ENCODE measurements around the gene HLA-DQA2.

HLA-DQA2 gene

GRCh38 chr6:32741031-32741960, at the start of gene HLA-DQA2:
Gene HLA-DQA2, plus strand, starts transcription at chr6:32741391. Its CDS starts 53 bp downstream, at chr6:32741444.
- no peak for TF ChIP-seq NFIC (IDR thresholded peaks at IDR 0.05)
- no peak for TF ChIP-seq ZBTB7A (IDR thresholded peaks at IDR 0.05; ENCODE audit: low read depth)
- no peak for TF ChIP-seq REST (IDR thresholded peaks at IDR 0.05; ENCODE audit: low read depth)
- TF ChIP-seq EP300 (IDR thresholded peaks at IDR 0.05; ENCODE audit: borderline replicate concordance): no peak
- TF ChIP-seq YY1 (IDR thresholded peaks at IDR 0.05; ENCODE audit: low read depth): no peak
- TF ChIP-seq TAF1 (IDR thresholded peaks at IDR 0.05; ENCODE audit: low read depth): no peak
- TF ChIP-seq MAX (IDR thresholded peaks at IDR 0.05): no peak
- TF ChIP-seq USF1 (IDR thresholded peaks at IDR 0.05): no peak
- TF ChIP-seq EGR1 (IDR thresholded peaks at IDR 0.05): no peak
- TF ChIP-seq CEBPB (IDR thresholded peaks at IDR 0.05): no peak
- TF ChIP-seq FOXM1 (IDR thresholded peaks at IDR 0.05; ENCODE audit: borderline replicate concordance, low read depth): no peak
- no peak for TF ChIP-seq CREB1 (IDR thresholded peaks at IDR 0.05; ENCODE audit: low read depth)
- TF ChIP-seq TEAD4 (IDR thresholded peaks at IDR 0.05): no peak
- TF ChIP-seq TCF12 (IDR thresholded peaks at IDR 0.05; ENCODE audit: low read depth): no peak
- TF ChIP-seq RAD21 (IDR thresholded peaks at IDR 0.05; ENCODE audit: low read depth): no peak

GRCh38 chr6:32692019-32692418, 49.2 kb upstream of the HLA-DQA2 start:
- TF ChIP-seq RAD21 (IDR thresholded peaks at IDR 0.05; ENCODE audit: low read depth) (peak; percentile 44; the same call in 1 of the 2 replicates), REST (IDR thresholded peaks at IDR 0.05; ENCODE audit: low read depth) (no peak)

DNA sequence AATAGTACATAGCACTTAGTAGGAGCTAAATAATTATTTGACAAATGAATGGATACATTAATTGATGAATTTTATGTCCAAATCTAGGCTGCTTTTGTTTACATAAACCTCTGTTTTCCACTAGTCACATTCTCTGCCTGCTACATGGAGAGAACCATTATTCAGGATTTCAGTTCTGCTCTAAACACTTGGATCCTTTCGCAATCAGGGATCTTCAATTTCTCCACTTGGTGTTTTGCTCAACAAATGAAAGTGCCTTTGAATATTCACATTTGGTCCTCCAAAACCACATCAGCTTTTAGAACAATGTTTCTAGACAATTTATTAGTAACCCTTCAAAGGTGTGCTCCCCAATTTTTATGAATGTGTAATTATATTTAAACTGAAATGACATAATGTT, 44.2 kb upstream of the HLA-DQA2 start:
- no peak for TF ChIP-seq USF1 (IDR thresholded peaks at IDR 0.05)

DNA sequence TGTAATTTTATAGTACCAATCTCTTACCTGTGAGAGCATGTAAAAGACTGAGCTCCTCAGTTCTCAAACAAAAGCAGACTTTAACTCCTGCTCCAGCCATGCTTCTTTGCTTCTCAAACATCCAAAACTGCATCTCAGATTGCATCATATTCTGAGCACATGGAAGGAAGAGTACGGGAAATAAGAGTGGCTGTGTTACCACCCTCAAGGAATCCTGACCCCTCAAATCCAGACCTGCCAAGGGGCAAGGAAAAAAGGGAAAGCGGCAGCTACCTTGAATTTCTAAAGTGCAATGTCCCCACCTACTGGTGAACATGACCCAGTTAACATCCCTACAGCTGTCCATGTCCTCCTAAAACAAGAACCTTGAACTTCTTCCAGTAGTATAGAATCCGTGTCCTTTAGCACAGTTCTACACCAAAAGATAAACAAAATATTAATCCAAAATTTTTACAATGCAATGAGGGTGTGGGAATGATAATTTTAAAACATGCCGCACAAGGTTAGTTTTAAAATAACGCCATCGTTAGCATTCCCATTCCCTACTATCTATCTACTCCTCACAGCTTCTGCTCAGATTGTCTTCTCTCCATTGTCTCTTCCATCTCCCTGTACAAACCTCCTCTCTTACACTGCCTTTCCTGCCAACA, 40.7 kb upstream of the HLA-DQA2 start:
- TF ChIP-seq TCF12 (IDR thresholded peaks at IDR 0.05; ENCODE audit: low read depth) (no peak), RAD21 (IDR thresholded peaks at IDR 0.05; ENCODE audit: low read depth) (peak; percentile 72)

DNA sequence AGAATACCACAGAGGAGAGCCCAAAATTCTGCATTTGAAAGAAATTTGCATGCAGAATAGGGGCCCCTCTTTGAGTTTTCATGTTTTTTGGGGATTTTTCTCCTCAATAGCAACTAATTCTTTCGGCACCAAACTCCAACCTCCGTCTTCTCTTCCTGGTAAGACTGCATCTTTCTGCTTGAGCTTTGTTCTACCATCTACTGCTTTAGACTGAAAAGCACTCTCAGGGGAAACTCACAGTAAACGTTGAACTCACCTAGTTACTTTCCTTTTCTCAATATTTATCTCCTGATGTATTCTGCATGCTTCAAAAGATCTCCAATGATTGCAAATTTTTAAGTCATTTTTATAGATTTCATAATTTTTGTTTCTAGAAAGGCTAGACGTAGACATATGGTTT, 37.8 kb upstream of the HLA-DQA2 start:
- TF ChIP-seq TAF1 (IDR thresholded peaks at IDR 0.05; ENCODE audit: low read depth) (no peak), CREB1 (IDR thresholded peaks at IDR 0.05; ENCODE audit: low read depth) (no peak), ZBTB7A (IDR thresholded peaks at IDR 0.05; ENCODE audit: low read depth) (no peak), REST (IDR thresholded peaks at IDR 0.05; ENCODE audit: low read depth) (no peak), TCF12 (IDR thresholded peaks at IDR 0.05; ENCODE audit: low read depth) (no peak), CEBPB (IDR thresholded peaks at IDR 0.05) (no peak), MAX (IDR thresholded peaks at IDR 0.05) (no peak), FOXM1 (IDR thresholded peaks at IDR 0.05; ENCODE audit: borderline replicate concordance, low read depth) (no peak), TEAD4 (IDR thresholded peaks at IDR 0.05) (no peak), YY1 (IDR thresholded peaks at IDR 0.05; ENCODE audit: low read depth) (no peak), EP300 (IDR thresholded peaks at IDR 0.05; ENCODE audit: borderline replicate concordance) (no peak)

Data from Ishikawa (cell line).